Adrenal gland (tissue), 12 donors: ENCODE measurements around the gene YY1. TPM values are rescaled to one million over a fixed set of nuclear protein-coding genes. Genes with fewer than 3 reads are reported as not detected.
A peak's percentile ranks its signal among the peaks of the same experiment; 100 is the strongest.

Experiments used
- DNase-seq, 7 donors: peaks; one replicate each; pipeline ENCODE4 v3.0.0-alpha.2; 2019 to 2020
- H3K27ac ChIP-seq, 5 donors: fragments of 200-600 bp; sonication (generic) in 4 of 5; 1 replicate in 3 of 5; 2 replicates in 2 of 5; pipeline versions ENCODE4 v1.5.1 to v1.8.0; 2016 to 2020; ENCODE audit warnings: mild to moderate bottlenecking in 1 of 5
- H3K27me3 ChIP-seq: fragments of 200-600 bp; 2 replicates; pipeline ENCODE4 v1.8.0; 2021
- H3K36me3 ChIP-seq, 2 donors: fragments of 200-600 bp; replicated peaks in 1 of 2; 1 replicate in 1 of 2; 2 replicates in 1 of 2; pipeline versions ENCODE4 v1.5.1 to v1.8.0; 2018 to 2022
- H3K4me1 ChIP-seq, 2 donors: fragments of 200-600 bp; replicated peaks in 1 of 2; 1 replicate in 1 of 2; 2 replicates in 1 of 2; pipeline versions ENCODE4 v1.5.1 to v1.8.0; 2018 to 2021
- H3K4me3 ChIP-seq, 4 donors: fragments of 200-600 bp; sonication (generic) in 3 of 4; one replicate each; pipeline ENCODE4 v1.5.1; 2016 to 2018
- H3K9me3 ChIP-seq, 3 donors: fragments of 200-600 bp; sonication (generic) in 1 of 3; replicated peaks in 1 of 3; 1 replicate in 2 of 3; 2 replicates in 1 of 3; pipeline versions ENCODE4 v1.5.1 to v1.8.0; 2016 to 2021
- CTCF ChIP-seq, 6 experiments: fragments of 450-650 bp in 4 of 6; fragments of 200-600 bp in 2 of 6; sonication (generic) in 1 of 6; IDR thresholded peaks; 1 replicate in 5 of 6; 2 replicates in 1 of 6; pipeline versions ENCODE4 v1.5.1 to v1.8.0; 2016 to 2021; ENCODE audit warnings: antibody characterized with exemption in 6 of 6, mild to moderate bottlenecking in 2 of 6, moderate library complexity in 1 of 6
- POLR2A ChIP-seq, 2 donors: fragments of 450-650 bp; IDR thresholded peaks; one replicate each; pipeline ENCODE4 v1.6.1; 2017; ENCODE audit warnings: antibody characterized with exemption in 2 of 2, mild to moderate bottlenecking in 2 of 2, moderate library complexity in 1 of 2
- WGBS, 4 donors: extraction: QIAGEN DNeasy Blood & Tissue Kit in 2 of 4; methylation state at CpG; one replicate each; pipeline versions ENCODE4 v1.1.5 to v1.1.7; 2013 to 2017; 5-methylcytosine and 5-hydroxymethylcytosine counted together
- intact Hi-C, 2 donors: fragments of 100-400 bp; cut with DNase I; formaldehyde crosslinking; loops; one replicate each; pipeline versions ENCODE4 v1.14.1 to v1.15.0; 2022 to 2023
- polyA plus RNA-seq, 3 donors: library from polyadenylated mRNA; stranded (reverse); fragments of 200-250 nt in 2 of 3; fragments of 350-450 nt in 1 of 3; fragmentation: Illumina TruSeq in 1 of 3; extraction: RNeasy Lipid Tissue Mini Kit (QIAGEN cat#74804) in 1 of 3; gene quantifications; one replicate each; pipeline ENCODE4 v1.2.3, GENCODE V29; 2013 to 2014
- total RNA-seq, 9 donors: library from RNA; depleted of rRNA in 4 of 9; stranded (reverse); fragments of >200 nt in 4 of 9; fragments of 120-200 nt in 1 of 9; fragmentation: NEBNext Ultra II Directional in 1 of 9; extraction: Animal tissue kit (Norgen Biotek cat#: 25700) in 1 of 9; gene quantifications; one replicate each; pipeline versions ENCODE4 v1.1.0 to v1.2.4, GENCODE V29; 2013 to 2023
- donor health status: healthy with polysubstance abuse.
- donor health status: Bipolar disorder and iron deficiency.
- donor health status: DM: yes; HTN: yes; CAD: no.
- donor health status: DM: no; HTN: no; CAD: no.
- donor health status: DM: no; HTN: no; CAD: no.
- donor health status: DM: yes; HTN: yes; CAD: no.

The YY1 gene
- total and polyA plus RNA-seq, 12 donors: 20.1 to 79.7 (median 52.4) TPM

GRCh38 chr14:100289916-100290606, 51.1 kb downstream of the YY1 start:
- no peak for TF ChIP-seq CTCF (IDR thresholded peaks at IDR 0.05)
- no peak for TF ChIP-seq POLR2A (IDR thresholded peaks at IDR 0.05)
- Histone ChIP-seq H3K27me3 (no peaks in the 10 kb centered on the region), H3K4me3 (no peak overlapping the region), H3K36me3 (peaks cover 0 to 22% of the 10 kb centered on the region in 2 donors), H3K9me3 (no peaks in the 10 kb centered on the region), H3K4me1 (peaks cover 16 to 28% of the 10 kb centered on the region in 2 donors), H3K27ac (no peak overlapping the region)
- peak in 4 of 7 donors; percentile 3 to 22 (median 15) for DNase-seq
- 79 to 81% (median 80%) methylated on average over 6 to 9 of the region's 9 CpGs for whole genome bisulfite sequencing, 4 donors
- intact Hi-C loops: no loop called here

- peaks cover 12 to 25% of the 10 kb centered on the region in 2 donors for H3K4me1 ChIP-seq
- no peak overlapping the region for H3K4me3 ChIP-seq
- H3K36me3 ChIP-seq: peaks cover 0 to 22% of the 10 kb centered on the region in 2 donors
- H3K9me3 ChIP-seq: no peaks in the 10 kb centered on the region
- H3K27ac ChIP-seq: no peak overlapping the region
- H3K27me3 ChIP-seq: no peaks in the 10 kb centered on the region
- no peak for TF ChIP-seq CTCF (IDR thresholded peaks at IDR 0.05)
- TF ChIP-seq POLR2A (IDR thresholded peaks at IDR 0.05): no peak
- 79 to 88% (median 83%) methylated on average over 9 to 12 of the region's 12 CpGs for WGBS, 4 donors
- intact Hi-C loops: no loop called here
- DNase-seq: peak in 4 of 7 donors; percentile 7 to 22 (median 14)
Measured at GRCh38 chr14:100290607-100291304, 51.8 kb downstream of the YY1 start.

- DNase-seq: peak in 4 of 7 donors; percentile 7 to 21 (median 15)
- TF ChIP-seq POLR2A (IDR thresholded peaks at IDR 0.05) (no peak), CTCF (IDR thresholded peaks at IDR 0.05) (no peak)
- Histone ChIP-seq H3K4me3 (no peak overlapping the region), H3K9me3 (no peaks in the 10 kb centered on the region), H3K27me3 (no peaks in the 10 kb centered on the region), H3K36me3 (peaks cover 0 to 22% of the 10 kb centered on the region in 2 donors), H3K27ac (no peak overlapping the region), H3K4me1 (peaks cover 13 to 25% of the 10 kb centered on the region in 2 donors)
- intact Hi-C loops: no loop called here
- WGBS, 4 donors: 89 to 98% (median 93%) methylated on average over 5 to 13 of the region's 13 CpGs
Measured at GRCh38 chr14:100291305-100292075, 52.5 kb downstream of the YY1 start.

- DNase-seq: peak in 2 of 7 donors; percentile 9 to 16
- H3K9me3 ChIP-seq: no peaks in the 10 kb centered on the region
- no peak overlapping the region for H3K27ac ChIP-seq
- peaks cover 0 to 22% of the 10 kb centered on the region in 2 donors for H3K36me3 ChIP-seq
- H3K4me3 ChIP-seq: no peak overlapping the region
- 95 to 99% (median 97%) methylated on average over 37 to 61 of the region's 61 CpGs for WGBS, 4 donors
- no peaks in the 10 kb centered on the region for H3K27me3 ChIP-seq
- intact Hi-C loops: no loop called here
- peaks cover 13 to 30% of the 10 kb centered on the region in 2 donors for H3K4me1 ChIP-seq
- TF ChIP-seq POLR2A (IDR thresholded peaks at IDR 0.05): no peak
- no peak for TF ChIP-seq CTCF (IDR thresholded peaks at IDR 0.05)
Measured at GRCh38 chr14:100292301-100292775, 53.4 kb downstream of the YY1 start.
